A549 (cell line): ENCODE data around the gene TRIM71. TPM values are rescaled to one million over a fixed set of nuclear protein-coding genes. Genes with fewer than 3 reads are reported as not detected.
"Not testable (repeated sequence)": the region's sequence is repeated elsewhere in the genome, so short reads cannot be mapped to it uniquely, and the experiment has no call there.

Experiments
- ATAC-seq, 2 experiments: fragments of 200-7000 bp in 1 of 2; fragments of >200 bp in 1 of 2; cut with Nextera tagmentation in 1 of 2; cut with Tn5 transposase in 1 of 2; 3 replicates each; pipeline versions ENCODE4 v1.8.0 to v1.9.1; 2018 to 2020; ENCODE audit warnings: mild to moderate bottlenecking in 1 of 2, moderate library complexity in 1 of 2
- CTCF ChIA-PET: fragments of 300-600 bp; sonication (Branson Sonifier 250); formaldehyde crosslinking; extraction: SDS; loops from one replicate; lab custom pipeline; 2021; ENCODE audit warnings: antibody characterized with exemption, inconsistent platforms; lab: Yijun Ruan, JAX
- POLR2A ChIA-PET: fragments of 350-600 bp; formaldehyde crosslinking; extraction: SDS; loops from one replicate; lab custom pipeline; 2021; ENCODE audit warnings: antibody characterized with exemption, inconsistent platforms; lab: Yijun Ruan, JAX
- DNase-seq, 2 experiments: peaks; one replicate each; pipeline versions ENCODE4 v3.0.0 to v3.0.0-alpha.2; 2011 to 2016; ENCODE audit warnings: low read depth in 1 of 2, low spot score in 1 of 2
- FAIRE-seq: peaks from 2 replicates; lab custom pipeline; 2011; peaks lifted over from hg19 to GRCh38; lab: Jason Lieb, UNC
- H3K27ac ChIP-seq, 2 experiments: fragments of >200 bp; sonication (Bioruptor Twin); formaldehyde crosslinking; 3 replicates each; pipeline ENCODE4 v1.5.1; 2016 to 2017
- H3K4me1 ChIP-seq: fragments of >200 bp; sonication (Bioruptor Twin); formaldehyde crosslinking; 3 replicates; pipeline ENCODE4 v1.6.1; 2016
- H3K4me2 ChIP-seq: fragments of >200 bp; sonication (Bioruptor Twin); formaldehyde crosslinking; 3 replicates; pipeline ENCODE4 v1.6.1; 2016
- H3K4me3 ChIP-seq: fragments of >200 bp; sonication (Bioruptor Twin); formaldehyde crosslinking; 3 replicates; pipeline ENCODE4 v1.5.1; 2016
- H3K9me3 ChIP-seq: fragments of >200 bp; sonication (Bioruptor Twin); formaldehyde crosslinking; 3 replicates; pipeline ENCODE4 v1.6.1; 2016
- BHLHE40 ChIP-seq: IDR thresholded peaks from 2 replicates; pipeline ENCODE4 v1.6.1; 2012; ENCODE audit warnings: low read depth, low read length, inconsistent platforms
- CBX2 ChIP-seq: fragments of 200-600 bp; sonication (generic); IDR thresholded peaks from 2 replicates; pipeline ENCODE4 v1.6.1; 2016; ENCODE audit warnings: low read depth, mild to moderate bottlenecking, borderline replicate concordance
- EP300 ChIP-seq, 2 experiments: fragments of >200 bp; sonication (Bioruptor Twin); formaldehyde crosslinking; IDR thresholded peaks; 2 replicates in 1 of 2; 3 replicates in 1 of 2; pipeline ENCODE4 v1.6.1; 2016 to 2017
- ESRRA ChIP-seq: fragments of 150-350 bp; IDR thresholded peaks from 2 replicates; pipeline ENCODE4 v1.6.1; 2014; ENCODE audit warnings: mild to moderate bottlenecking, low read length, borderline replicate concordance
- FOSL2 ChIP-seq, 2 experiments: fragments of 450-650 bp in 1 of 2; fragments of >200 bp in 1 of 2; sonication (Bioruptor Twin) in 1 of 2; formaldehyde crosslinking; IDR thresholded peaks; 2 replicates each; pipeline versions ENCODE4 v1.5.0 to v1.6.1; 2016 to 2020; ENCODE audit warnings: mild to moderate bottlenecking in 1 of 2, moderate library complexity in 1 of 2
- FOXS1 ChIP-seq: fragments of 250-450 bp; sonication (Bioruptor Pico); IDR thresholded peaks from 2 replicates; pipeline ENCODE4 v1.5.0; 2020; ENCODE audit warnings: mild to moderate bottlenecking, moderate library complexity
- HEYL ChIP-seq: fragments of 250-450 bp; sonication (Bioruptor Pico); IDR thresholded peaks from 2 replicates; pipeline ENCODE4 v1.8.0; 2021; ENCODE audit warnings: mild to moderate bottlenecking, moderate library complexity
- HOXA7 ChIP-seq: fragments of 250-450 bp; sonication (Bioruptor Pico); IDR thresholded peaks from 2 replicates; pipeline ENCODE4 v1.5.0; 2020; ENCODE audit warnings: mild to moderate bottlenecking, moderate library complexity
- MYC ChIP-seq: IDR thresholded peaks from 2 replicates; pipeline ENCODE4 v1.6.1; 2012; ENCODE audit warnings: mild to moderate bottlenecking, inconsistent platforms, low read length, improper control_type of control experiment, borderline replicate concordance
- SMC3 ChIP-seq: fragments of >200 bp; sonication (Bioruptor Twin); formaldehyde crosslinking; IDR thresholded peaks from 3 replicates; pipeline ENCODE4 v1.6.1; 2018; ENCODE audit warnings: inconsistent platforms
- WGBS: methylation state at CpG from one replicate; pipeline ENCODE4 v1.1.6; 2017; ENCODE audit errors: missing lambda C conversion rate; 5-methylcytosine and 5-hydroxymethylcytosine counted together
- polyA plus RNA-seq, 4 experiments: library from polyadenylated mRNA; depleted of rRNA in 3 of 4; stranded (reverse); fragments of >200 nt; fragmentation: RNase III in 1 of 4; extraction: RNeasy Plus Mini Kit Qiagen cat#74134 plus additional on column Dnase treatment in 1 of 4; gene quantifications; 2 replicates in 3 of 4; 3 replicates in 1 of 4; pipeline ENCODE4 v1.2.3, GENCODE V29; 2011 to 2017

Gene TRIM71
- polyA plus RNA-seq, 2 of the 4 experiments (the other 2 are of a cell fraction) = 0.01 TPM; not detected in 1

DNA sequence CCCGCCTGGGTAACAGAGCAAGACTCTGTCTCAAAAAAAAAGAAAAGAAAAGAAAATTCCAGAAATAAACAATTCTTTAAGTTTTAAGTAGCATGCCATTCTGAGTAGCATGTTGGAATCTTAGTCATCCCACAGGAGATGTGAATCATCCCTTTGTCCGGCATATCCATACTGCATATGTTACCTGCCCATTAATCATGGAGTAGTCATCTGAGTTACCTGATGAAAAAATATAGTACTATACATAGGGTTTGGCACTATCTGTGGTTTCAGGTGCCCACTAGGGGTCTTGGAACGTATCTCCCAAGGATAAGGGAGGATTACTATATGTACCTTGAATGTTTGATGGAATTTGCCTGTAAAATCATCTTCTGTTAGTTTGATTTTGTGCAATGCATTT lies 127.3 kb downstream of the TRIM71 start:
- POLR2A ChIA-PET = no interaction called here
- WGBS = 41% methylated on average over 3 of the region's 3 CpGs
- no peak overlapping the region for H3K4me3 ChIP-seq
- H3K9me3 ChIP-seq = no peaks in the 10 kb centered on the region
- FAIRE-seq = no peak
- no peak overlapping the region for H3K4me2 ChIP-seq
- H3K27ac ChIP-seq = no peak overlapping the region
- CTCF ChIA-PET = no interaction called here
- no peaks in the 10 kb centered on the region for H3K4me1 ChIP-seq
- no peak for DNase-seq
- TF ChIP-seq HOXA7 = no peak
- TF ChIP-seq SMC3 = no peak
- no peak for TF ChIP-seq FOSL2 (IDR thresholded peaks at IDR 0.05)
- TF ChIP-seq FOSL2 (CRISPR knock-in tag; IDR thresholded peaks at IDR 0.05) = peak; percentile 28; the same call in 1 of the 2 replicates
- TF ChIP-seq FOXS1 (CRISPR knock-in tag) = no peak
- no peak for TF ChIP-seq ESRRA
- peak; percentile 16 to 21; a peak in 3 of 6 replicates for ATAC-seq

GRCh38 chr3:32945598-32945997 lies 127.8 kb downstream of the TRIM71 start:
- DNase-seq, FAIRE-seq, H3K27ac ChIP-seq, H3K4me1 ChIP-seq, ATAC-seq, CTCF ChIA-PET, POLR2A ChIA-PET, H3K4me3 ChIP-seq, H3K4me2 ChIP-seq, H3K9me3 ChIP-seq: not testable (repeated sequence)
- WGBS = 86% methylated on average over 12 of the region's 12 CpGs

GRCh38 chr3:32946973-32947788 lies 129.4 kb downstream of the TRIM71 start:
- CTCF ChIA-PET = interaction anchor here (0.5 to 6.4 kb wide), 29 partner anchors 9 to 844 kb away, joined by 3 to 53 read pairs (median 3); partner anchors contain the start of gene CRTAP
- Histone ChIP-seq H3K9me3 (no peaks in the 10 kb centered on the region), H3K4me2 (no peak overlapping the region), H3K27ac (no peak overlapping the region), H3K4me3 (no peak overlapping the region), H3K4me1 (no peaks in the 10 kb centered on the region)
- ATAC-seq (peak in 1 of 2 experiments; percentile 59; a peak in 3 of 6 replicates), FAIRE-seq (no peak), DNase-seq (no peak)
- TF ChIP-seq HEYL (CRISPR knock-in tag) (no peak), BHLHE40 (no peak), EP300 (IDR thresholded peaks at IDR 0.05) (no peak), MYC (no peak), CBX2 (no peak)
- 61% methylated on average over 5 of the region's 5 CpGs for WGBS
- POLR2A ChIA-PET = no interaction called here

Other genes starting within 250 kb of the TRIM71 start
- gene DYNC1LI1, start 247.1 kb upstream of the TRIM71 start, polyA plus RNA-seq (2011; rRNA removed) = 42.8 and 66.9 TPM in 2 replicates
- 42.0 to 45.2 TPM (median 42.6 TPM) in 3 replicates for gene DYNC1LI1, start 247.1 kb upstream of the TRIM71 start, polyA plus RNA-seq (2017; fragmentation: RNase III; extraction: RNeasy Plus Mini Kit Qiagen cat#74134 plus additional on column Dnase treatment)
- gene CNOT10, start 132.8 kb upstream of the TRIM71 start, polyA plus RNA-seq (2011; rRNA removed) = 38.7 and 43.2 TPM in 2 replicates
- 23.6 to 28.7 TPM (median 25.6 TPM) in 3 replicates for gene CNOT10, start 132.8 kb upstream of the TRIM71 start, polyA plus RNA-seq (2017; fragmentation: RNase III; extraction: RNeasy Plus Mini Kit Qiagen cat#74134 plus additional on column Dnase treatment)
- 0.03 TPM in 1 of 2 replicates, not detected in the other for gene CCR4, start 133.6 kb downstream of the TRIM71 start, polyA plus RNA-seq (2011; rRNA removed)
- gene CCR4, start 133.6 kb downstream of the TRIM71 start, polyA plus RNA-seq (2017; fragmentation: RNase III; extraction: RNeasy Plus Mini Kit Qiagen cat#74134 plus additional on column Dnase treatment) = not detected in 3 replicates